Thyroid gland (tissue), 4 donors: ENCODE results near the gene RNASET2. TPM values are rescaled to one million over a fixed set of nuclear protein-coding genes. Genes with fewer than 3 reads are reported as not detected.

Experiments used
- DNase-seq, 2 donors: peaks; one replicate each; pipeline ENCODE4 v3.0.0-alpha.2; 2019
- H3K27ac ChIP-seq, 3 donors: fragments of 200-600 bp; sonication (generic); 1 replicate in 2 of 3; 2 replicates in 1 of 3; pipeline ENCODE4 v1.5.1; 2016 to 2019; ENCODE audit warnings: mild to moderate bottlenecking in 1 of 3, moderate library complexity in 1 of 3
- H3K27me3 ChIP-seq: fragments of 200-600 bp; sonication (generic); one replicate; pipeline ENCODE4 v1.5.1; 2019
- H3K36me3 ChIP-seq, 2 donors: fragments of 200-600 bp; sonication (generic); one replicate each; pipeline ENCODE4 v1.5.1; 2016 to 2019
- H3K4me1 ChIP-seq, 2 donors: fragments of 200-600 bp; sonication (generic); one replicate each; pipeline ENCODE4 v1.5.1; 2017 to 2019
- H3K4me3 ChIP-seq, 3 donors: fragments of 200-600 bp; sonication (generic); replicated peaks in 1 of 3; 1 replicate in 2 of 3; 2 replicates in 1 of 3; pipeline ENCODE4 v1.5.1; 2016; ENCODE audit warnings: mild to moderate bottlenecking in 1 of 3
- H3K9me3 ChIP-seq: fragments of 200-600 bp; sonication (generic); one replicate; pipeline ENCODE4 v1.5.1; 2017
- CTCF ChIP-seq, 6 experiments: fragments of 200-600 bp in 3 of 6; fragments of 450-650 bp in 3 of 6; sonication (generic) in 3 of 6; IDR thresholded peaks; one replicate each; pipeline ENCODE4 v1.5.1; 2016 to 2019; ENCODE audit warnings: antibody characterized with exemption in 6 of 6, mild to moderate bottlenecking in 2 of 6, inconsistent platforms in 1 of 6, moderate library complexity in 1 of 6
- POLR2A ChIP-seq, 2 donors: fragments of 450-650 bp; IDR thresholded peaks; one replicate each; pipeline ENCODE4 v1.6.1; 2017; ENCODE audit warnings: antibody characterized with exemption in 2 of 2, mild to moderate bottlenecking in 2 of 2, moderate library complexity in 1 of 2
- WGBS, 2 donors: methylation state at CpG; one replicate each; pipeline ENCODE4 v1.1.5; 2017; 5-methylcytosine and 5-hydroxymethylcytosine counted together
- intact Hi-C: fragments of 100-400 bp; cut with DNase I; formaldehyde crosslinking; loops from one replicate; pipeline ENCODE4 v1.15.1; 2023
- total RNA-seq, 4 donors: library from RNA; depleted of rRNA; stranded (reverse); fragments of >200 nt; gene quantifications; one replicate each; pipeline ENCODE4 v1.2.3, GENCODE V29; 2016

The RNASET2 gene
- total RNA-seq, 4 donors from 2014 or later: 51.6 to 138 (median 109) TPM

DNA sequence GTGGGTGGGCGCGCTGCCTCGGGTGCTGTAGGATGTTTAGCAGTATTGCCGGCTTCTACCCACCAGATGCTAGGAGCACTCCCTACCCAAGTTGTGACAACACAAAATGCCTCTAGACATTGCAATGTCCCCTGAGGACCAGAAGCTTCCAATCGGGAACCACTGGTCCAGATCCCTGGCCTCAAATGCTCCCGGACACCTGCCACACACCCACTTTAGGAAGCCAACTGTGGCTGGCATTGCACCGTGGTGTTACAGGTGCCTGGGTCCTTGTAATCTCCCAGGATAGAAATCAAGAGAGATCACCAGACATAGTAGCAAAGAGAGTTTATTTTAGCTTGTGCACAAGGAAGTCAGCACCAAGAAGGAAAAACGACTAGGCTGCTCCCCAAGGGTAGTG lies 14.9 kb upstream of the RNASET2 start:
- peak; percentile 84 to 90 for DNase-seq
- no peaks in the 10 kb centered on the region for H3K27me3 ChIP-seq
- peaks cover 36 to 38% of the 10 kb centered on the region in 2 donors for H3K4me1 ChIP-seq
- 46 to 48% methylated on average over 8 of the region's 8 CpGs for WGBS, 2 donors
- no peaks in the 10 kb centered on the region for H3K9me3 ChIP-seq
- H3K36me3 ChIP-seq: no peaks in the 10 kb centered on the region
- TF ChIP-seq POLR2A (IDR thresholded peaks at IDR 0.05) (no peak), CTCF (IDR thresholded peaks at IDR 0.05) (no peak)
- H3K27ac ChIP-seq: peak overlapping the region; percentile 95 to 99 (median 96)
- no peak overlapping the region for H3K4me3 ChIP-seq
- intact Hi-C loops: no loop called here

DNA sequence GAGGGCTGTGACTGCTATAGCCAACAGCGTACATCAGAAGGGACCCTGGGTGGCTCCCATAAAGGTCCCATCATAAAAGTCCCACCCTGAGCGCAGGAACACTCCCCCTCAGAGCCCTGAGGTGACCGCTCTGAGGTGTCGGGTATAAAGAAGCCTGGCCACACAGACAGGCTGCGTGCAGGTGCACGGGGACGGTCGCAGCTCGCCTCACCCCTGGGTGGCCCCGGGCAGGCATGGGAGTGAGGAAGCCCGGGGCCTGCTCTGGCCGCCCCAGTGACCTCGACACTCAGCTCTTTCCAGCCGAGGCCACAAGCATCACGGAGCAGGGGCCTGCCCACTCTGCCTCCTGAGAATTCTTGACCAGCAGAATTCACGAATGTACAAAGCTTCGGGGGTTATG lies 14.4 kb upstream of the RNASET2 start:
- Histone ChIP-seq H3K9me3 (no peaks in the 10 kb centered on the region), H3K27me3 (no peaks in the 10 kb centered on the region), H3K4me3 (no peak overlapping the region), H3K27ac (peak overlapping the region; percentile 95 to 99 (median 96)), H3K36me3 (no peaks in the 10 kb centered on the region), H3K4me1 (peaks cover 36 to 38% of the 10 kb centered on the region in 2 donors)
- TF ChIP-seq CTCF (IDR thresholded peaks at IDR 0.05) (no peak), POLR2A (IDR thresholded peaks at IDR 0.05) (no peak)
- DNase-seq: peak in 1 of 2 donors; percentile 20
- intact Hi-C loops: no loop called here
- 73 to 97% methylated on average over 9 to 10 of the region's 17 CpGs for WGBS, 2 donors

GRCh38 chr6:166970091-166970490 lies 13.7 kb upstream of the RNASET2 start:
- TF ChIP-seq POLR2A (IDR thresholded peaks at IDR 0.05) (no peak), CTCF (IDR thresholded peaks at IDR 0.05) (no peak)
- Histone ChIP-seq H3K27me3 (no peaks in the 10 kb centered on the region), H3K4me1 (peaks cover 36 to 38% of the 10 kb centered on the region in 2 donors), H3K36me3 (no peaks in the 10 kb centered on the region), H3K4me3 (no peak overlapping the region), H3K27ac (peak overlapping the region; percentile 95 to 99 (median 96)), H3K9me3 (no peaks in the 10 kb centered on the region)
- intact Hi-C loops: no loop called here
- DNase-seq: no peak

GRCh38 chr6:166969390-166970002 lies 13.1 kb upstream of the RNASET2 start:
- H3K27me3 ChIP-seq: no peaks in the 10 kb centered on the region
- H3K4me3 ChIP-seq: no peak overlapping the region
- 85% methylated on average over 8 of the region's 8 CpGs for WGBS, 2 donors
- no peaks in the 10 kb centered on the region for H3K36me3 ChIP-seq
- peaks cover 36 to 38% of the 10 kb centered on the region in 2 donors for H3K4me1 ChIP-seq
- no peak for DNase-seq
- TF ChIP-seq POLR2A (IDR thresholded peaks at IDR 0.05) (no peak), CTCF (IDR thresholded peaks at IDR 0.05) (no peak)
- no peaks in the 10 kb centered on the region for H3K9me3 ChIP-seq
- peak overlapping the region in 1 of 3 donors; percentile 99 for H3K27ac ChIP-seq
- intact Hi-C loops: no loop called here

- intact Hi-C loops: no loop called here
- no peak overlapping the region for H3K27ac ChIP-seq
- H3K4me3 ChIP-seq: no peak overlapping the region
- H3K9me3 ChIP-seq: no peaks in the 10 kb centered on the region
- H3K4me1 ChIP-seq: peaks cover 17 to 20% of the 10 kb centered on the region in 2 donors
- 97 to 100% methylated on average over 2 of the region's 2 CpGs for WGBS, 2 donors
- H3K36me3 ChIP-seq: no peaks in the 10 kb centered on the region
- no peaks in the 10 kb centered on the region for H3K27me3 ChIP-seq
- no peak for TF ChIP-seq CTCF (IDR thresholded peaks at IDR 0.05)
- no peak for TF ChIP-seq POLR2A (IDR thresholded peaks at IDR 0.05)
- DNase-seq: no peak
Measured at GRCh38 chr6:166966268-166966667, 9.9 kb upstream of the RNASET2 start.
